Activated T-helper 2 cell treated with anti-CD3 and anti-CD28 coated beads, Interferon-gamma antibody, Interleukin-2, Interleukin-4, amounts not matched to agents 10 μg/mL and 5 μg/mL and 100 μg/mL, durations not matched to agents 14 hours and 24 hours and 36 hours (primary cell): ENCODE measurements around the gene BCL2L2. TPM values are rescaled to one million over a fixed set of nuclear protein-coding genes. Genes with fewer than 3 reads are reported as not detected.

Source experiments
- DNase-seq: peaks from one replicate; pipeline ENCODE4 v3.0.0; 2021; ENCODE audit warnings: low spot score
- H3K27ac Mint-ChIP-seq: one replicate; pipeline ENCODE4 v1.8.0; 2021; ENCODE audit warnings: mixed read lengths
- H3K27me3 Mint-ChIP-seq: one replicate; pipeline ENCODE4 v1.8.0; 2021; ENCODE audit warnings: low read depth, mixed read lengths
- H3K36me3 Mint-ChIP-seq: one replicate; pipeline ENCODE4 v1.8.0; 2021; ENCODE audit warnings: low read depth, mixed read lengths
- H3K4me1 Mint-ChIP-seq: one replicate; pipeline ENCODE4 v1.8.0; 2021; ENCODE audit warnings: low read depth, mixed read lengths
- H3K4me3 Mint-ChIP-seq: one replicate; pipeline ENCODE4 v1.8.0; 2021; ENCODE audit warnings: low read depth, mild to moderate bottlenecking, moderate library complexity, mixed read lengths
- H3K9me3 Mint-ChIP-seq: one replicate; pipeline ENCODE4 v1.8.0; 2021; ENCODE audit warnings: mixed read lengths
- intact Hi-C: fragments of 100-400 bp; cut with micrococcal nuclease; formaldehyde crosslinking; loops from one replicate; pipeline ENCODE4 v1.15.1; 2023
- total RNA-seq: library from RNA; stranded (reverse); gene quantifications from 2 replicates; pipeline ENCODE4 v1.2.3, GENCODE V29; 2022

Gene BCL2L2
- total RNA-seq, 1 donor from 2014 or later: 9.3 TPM

DNA sequence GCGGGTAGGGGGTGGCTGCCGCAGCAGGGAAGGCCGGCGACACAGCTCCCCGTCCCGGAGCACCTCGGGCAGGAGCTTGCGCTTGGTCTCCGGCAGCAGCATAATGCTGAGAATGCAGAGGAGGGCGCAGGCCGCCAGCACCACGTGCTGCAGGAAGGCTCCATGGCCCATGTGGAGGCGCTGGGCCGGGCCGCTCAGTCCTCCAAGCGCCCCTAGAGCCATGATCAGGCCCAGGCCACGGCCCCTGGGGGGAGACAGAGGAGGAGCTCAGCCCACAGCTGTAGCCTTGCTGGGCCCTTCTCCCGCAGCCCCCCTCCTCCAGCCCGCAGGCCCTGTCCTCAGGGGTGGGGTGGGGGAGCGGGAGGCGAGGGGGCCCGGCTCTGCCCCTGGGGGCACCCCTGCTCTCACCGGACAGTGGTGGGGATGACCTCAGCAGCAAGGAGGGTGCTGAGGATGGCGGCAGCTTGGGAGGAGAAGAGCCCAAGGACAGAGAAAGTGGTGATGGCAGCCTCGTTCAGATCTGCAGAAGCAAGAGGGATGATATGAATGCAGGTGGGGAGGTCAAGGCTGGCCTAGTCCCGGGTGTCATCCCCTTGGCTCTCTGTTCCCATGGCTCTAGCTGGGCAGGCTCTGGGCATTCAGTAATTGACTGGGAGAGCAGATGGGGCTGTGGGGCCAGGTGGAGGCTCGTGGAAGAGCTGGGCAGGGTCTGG is 40.2 kb downstream of the BCL2L2 start:
- Mint-ChIP-seq H3K27ac (no peak overlapping the region), H3K4me3 (no peak overlapping the region), H3K27me3 (peaks cover 20% of the 10 kb centered on the region), H3K4me1 (no peaks in the 10 kb centered on the region), H3K9me3 (no peaks in the 10 kb centered on the region), H3K36me3 (no peaks in the 10 kb centered on the region)
- intact Hi-C loops: no loop called here
- no peak for DNase-seq

DNA sequence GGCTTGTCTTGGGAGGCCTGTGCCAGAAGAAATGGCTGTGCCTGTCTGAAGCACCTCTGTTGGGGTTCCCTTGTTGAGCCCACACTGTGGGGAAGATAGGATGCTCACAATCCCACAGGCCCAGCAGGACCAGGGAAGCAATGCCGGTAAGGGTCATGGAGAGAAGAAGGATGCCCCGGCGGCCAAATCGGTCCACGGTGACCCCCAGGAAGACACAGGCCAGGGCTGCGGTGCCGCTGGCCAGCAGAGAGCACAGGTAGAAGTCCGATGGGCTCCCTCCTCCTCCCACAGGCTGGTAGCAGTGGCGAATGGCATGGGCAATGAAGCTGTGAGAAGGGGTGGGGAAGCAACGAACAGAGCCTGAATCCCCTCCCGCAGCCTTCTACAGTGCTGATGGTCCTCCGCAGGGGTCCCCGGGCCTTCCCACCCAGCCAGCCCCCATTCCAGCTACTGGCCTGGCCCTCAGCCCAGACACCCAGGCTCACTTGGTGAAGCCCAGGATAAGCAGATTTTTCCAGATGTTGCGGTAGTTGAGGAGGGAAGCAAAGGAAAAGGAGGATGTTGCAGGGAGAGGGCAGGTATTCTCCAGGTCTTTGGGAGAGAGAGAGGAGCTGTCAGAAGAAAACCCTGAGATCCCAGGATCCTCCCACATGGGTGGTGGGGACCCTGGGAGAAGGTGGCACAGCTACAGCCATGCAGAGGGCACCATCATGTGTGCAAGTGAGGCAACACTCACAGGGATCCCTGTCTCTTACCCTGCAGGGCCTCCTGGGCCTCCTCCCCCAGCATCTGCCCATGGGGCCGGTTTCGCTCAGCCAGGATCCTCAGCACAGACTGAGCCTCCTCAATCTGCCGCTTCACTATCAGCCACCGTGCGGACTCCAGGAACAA is 41.0 kb downstream of the BCL2L2 start:
- no peak overlapping the region for H3K4me3 Mint-ChIP-seq
- no peak for DNase-seq

GRCh38 chr14:23348297-23348655 is 41.6 kb downstream of the BCL2L2 start:
- Mint-ChIP-seq H3K36me3 (no peaks in the 10 kb centered on the region), H3K4me1 (peaks cover 3% of the 10 kb centered on the region), H3K4me3 (no peak overlapping the region), H3K27ac (no peak overlapping the region), H3K9me3 (no peaks in the 10 kb centered on the region), H3K27me3 (peaks cover 22% of the 10 kb centered on the region)
- no peak for DNase-seq
- intact Hi-C loops: no loop called here

More for the DNA sequence above, 41.0 kb downstream of the BCL2L2 start:
- H3K27me3 Mint-ChIP-seq: peaks cover 20% of the 10 kb centered on the region
- no peaks in the 10 kb centered on the region for H3K36me3 Mint-ChIP-seq
- H3K9me3 Mint-ChIP-seq: no peaks in the 10 kb centered on the region
- no peaks in the 10 kb centered on the region for H3K4me1 Mint-ChIP-seq
- H3K27ac Mint-ChIP-seq: no peak overlapping the region
- intact Hi-C loops: no loop called here

DNA sequence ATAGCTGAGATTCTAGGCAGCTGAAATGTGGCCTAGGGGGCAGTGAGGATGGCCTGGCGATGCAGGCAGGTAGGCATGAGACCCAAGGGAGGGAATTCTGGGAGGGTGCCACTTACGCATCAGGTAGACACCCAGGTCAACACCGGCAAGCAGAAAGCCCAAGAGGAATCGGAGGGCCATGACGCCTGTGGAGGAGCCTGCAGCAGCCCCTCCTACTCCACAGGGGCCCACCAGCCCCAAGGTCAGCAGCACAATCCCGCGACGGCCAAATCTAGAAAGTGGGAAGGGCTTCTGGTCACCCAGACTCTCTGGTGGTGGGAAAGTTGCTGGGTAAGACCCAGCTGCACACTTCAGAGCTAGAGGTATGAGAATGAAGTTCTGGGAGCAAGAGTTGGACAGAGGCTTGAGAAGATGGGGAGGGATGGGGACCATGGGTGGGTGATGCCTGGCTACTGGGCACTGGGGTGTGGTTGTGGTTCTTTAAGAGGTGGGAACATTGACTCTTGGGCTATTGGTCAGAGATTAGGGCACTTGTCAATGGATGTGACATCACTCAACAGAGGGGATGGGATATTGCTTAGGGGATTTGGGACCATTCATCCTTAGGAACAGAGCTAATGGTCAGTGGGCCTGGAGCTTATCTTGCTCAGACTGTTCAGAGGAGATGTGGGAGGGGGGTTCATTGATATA is 42.7 kb downstream of the BCL2L2 start:
- Mint-ChIP-seq H3K36me3 (no peaks in the 10 kb centered on the region), H3K27me3 (peaks cover 31% of the 10 kb centered on the region), H3K9me3 (no peaks in the 10 kb centered on the region), H3K4me3 (no peak overlapping the region), H3K4me1 (peaks cover 3% of the 10 kb centered on the region), H3K27ac (no peak overlapping the region)
- intact Hi-C loops: no loop called here
- DNase-seq: no peak

GRCh38 chr14:23351681-23352505 is 45.3 kb downstream of the BCL2L2 start:
- DNase-seq: no peak
- intact Hi-C loops: no loop called here
- H3K4me3 Mint-ChIP-seq: peak overlapping the region; percentile 45
- H3K27ac Mint-ChIP-seq: no peak overlapping the region
- no peaks in the 10 kb centered on the region for H3K9me3 Mint-ChIP-seq
- peaks cover 3% of the 10 kb centered on the region for H3K4me1 Mint-ChIP-seq
- peaks cover 45% of the 10 kb centered on the region for H3K27me3 Mint-ChIP-seq
- no peaks in the 10 kb centered on the region for H3K36me3 Mint-ChIP-seq

DNA sequence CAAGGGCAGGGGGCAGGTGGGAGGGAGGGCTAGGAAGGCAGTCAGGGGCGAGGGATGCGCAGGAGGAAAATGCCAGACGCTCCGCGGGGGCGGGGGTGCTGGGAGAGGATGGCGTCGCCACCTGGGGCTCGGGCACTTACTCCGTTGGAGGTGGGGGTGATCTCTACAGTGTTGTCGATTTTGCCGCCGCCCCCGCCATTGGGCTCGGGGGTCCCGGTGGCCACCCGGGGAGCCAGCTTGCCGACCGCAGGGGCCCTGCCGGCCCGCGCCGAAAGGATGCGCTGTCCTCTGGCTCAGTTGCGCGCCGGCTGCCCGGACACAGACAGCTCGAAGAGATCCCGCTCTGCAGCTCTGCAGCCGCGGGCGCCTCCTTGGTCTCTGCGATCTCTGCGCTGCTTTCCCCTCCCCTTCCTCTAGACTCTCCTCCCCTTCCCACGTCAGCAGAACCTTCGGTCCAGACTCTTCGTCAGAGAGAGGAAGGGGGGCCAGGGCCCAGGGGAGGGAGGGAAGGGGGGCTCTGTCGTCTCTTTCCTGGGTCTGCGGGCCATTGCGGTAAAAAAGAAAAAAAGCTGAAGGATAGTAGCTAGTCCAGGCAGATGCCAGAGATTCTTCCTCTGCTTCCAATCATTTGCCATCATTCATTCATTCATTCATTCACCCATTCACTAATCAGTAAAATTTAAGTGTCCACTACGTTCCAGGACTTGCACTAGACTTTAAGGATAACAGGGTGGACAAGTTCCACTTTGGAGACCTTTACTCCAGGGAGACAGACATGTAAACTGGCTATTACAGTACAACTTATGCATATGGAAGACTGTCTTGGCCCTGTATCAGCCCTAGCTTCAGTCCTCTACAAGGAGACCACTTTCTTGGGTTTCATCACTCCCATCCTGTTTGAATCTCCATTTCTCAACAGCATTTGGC is 46.1 kb downstream of the BCL2L2 start, which contains the start of gene SLC22A17:
Gene SLC22A17, minus strand, starts transcription at position 382 of the 927 bp plus-strand sequence.
- Mint-ChIP-seq H3K4me3 (peak within 1 kb of the TSS; percentile 72), H3K27ac (no peak within 1 kb of the TSS), H3K4me1 (peaks cover 3% of the 10 kb centered on the region), H3K36me3 (no peaks in the 10 kb centered on the region), H3K27me3 (peaks cover 45% of the 10 kb centered on the region), H3K9me3 (no peaks in the 10 kb centered on the region)
- DNase-seq: peak; percentile 24
- intact Hi-C loops: no loop called here

- Mint-ChIP-seq H3K4me3 (peak overlapping the region; percentile 72), H3K4me1 (peaks cover 3% of the 10 kb centered on the region), H3K27me3 (peaks cover 45% of the 10 kb centered on the region), H3K9me3 (no peaks in the 10 kb centered on the region), H3K27ac (no peak overlapping the region), H3K36me3 (no peaks in the 10 kb centered on the region)
- no peak for DNase-seq
- intact Hi-C loops: no loop called here
Measured at GRCh38 chr14:23353433-23353780, 46.8 kb downstream of the BCL2L2 start.

GRCh38 chr14:23354990-23355389 is 48.4 kb downstream of the BCL2L2 start:
- no peak overlapping the region for H3K27ac Mint-ChIP-seq
- no peaks in the 10 kb centered on the region for H3K36me3 Mint-ChIP-seq
- H3K9me3 Mint-ChIP-seq: no peaks in the 10 kb centered on the region
- DNase-seq: no peak
- intact Hi-C loops: no loop called here
- no peak overlapping the region for H3K4me3 Mint-ChIP-seq
- H3K4me1 Mint-ChIP-seq: peaks cover 3% of the 10 kb centered on the region
- H3K27me3 Mint-ChIP-seq: peaks cover 46% of the 10 kb centered on the region

GRCh38 chr14:23355871-23356435 is 49.3 kb downstream of the BCL2L2 start:
- Mint-ChIP-seq H3K4me3 (no peak overlapping the region), H3K27ac (no peak overlapping the region), H3K27me3 (peaks cover 39% of the 10 kb centered on the region), H3K36me3 (no peaks in the 10 kb centered on the region), H3K4me1 (peaks cover 3% of the 10 kb centered on the region), H3K9me3 (no peaks in the 10 kb centered on the region)
- intact Hi-C loops: no loop called here
- DNase-seq: no peak

- Mint-ChIP-seq H3K4me3 (no peak overlapping the region), H3K4me1 (peaks cover 3% of the 10 kb centered on the region), H3K27me3 (peaks cover 36% of the 10 kb centered on the region), H3K36me3 (no peaks in the 10 kb centered on the region), H3K9me3 (no peaks in the 10 kb centered on the region), H3K27ac (no peak overlapping the region)
- DNase-seq: no peak
- intact Hi-C loops: no loop called here
Measured at GRCh38 chr14:23356662-23357061, 50.0 kb downstream of the BCL2L2 start.

DNA sequence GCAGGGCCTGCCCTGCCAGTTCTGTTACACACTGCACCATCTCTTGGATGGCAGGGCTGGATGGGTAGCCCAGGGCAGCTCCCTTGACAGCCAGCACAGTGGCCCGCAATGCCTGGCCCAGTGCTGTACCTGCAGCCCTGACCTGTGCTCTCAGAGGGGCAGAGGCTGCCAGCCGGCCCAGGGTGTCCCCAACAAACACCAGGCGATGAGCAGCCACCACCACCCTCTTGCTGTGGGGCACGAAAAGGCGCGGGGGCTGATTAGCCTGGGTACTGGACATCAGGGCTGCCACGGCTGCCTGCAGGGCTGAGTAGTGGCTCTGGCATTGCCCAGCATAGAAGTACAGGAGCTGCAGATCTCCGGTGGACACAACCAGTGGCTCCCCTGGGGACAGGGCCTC is 50.6 kb downstream of the BCL2L2 start:
- no peak overlapping the region for H3K4me3 Mint-ChIP-seq
- H3K4me1 Mint-ChIP-seq: peaks cover 3% of the 10 kb centered on the region
- H3K9me3 Mint-ChIP-seq: no peaks in the 10 kb centered on the region
- H3K27ac Mint-ChIP-seq: no peak overlapping the region
- intact Hi-C loops: no loop called here
- H3K36me3 Mint-ChIP-seq: no peaks in the 10 kb centered on the region
- DNase-seq: no peak
- H3K27me3 Mint-ChIP-seq: peaks cover 36% of the 10 kb centered on the region
